GM12892 (cell line): ENCODE measurements around the gene ANKRD23.
"Not testable (repeated sequence)": the region's sequence is repeated elsewhere in the genome, so short reads cannot be mapped to it uniquely, and the experiment has no call there.

Source experiments
- DNase-seq: peaks from one replicate; pipeline ENCODE4 v3.0.0; 2011; ENCODE audit not compliant: insufficient read length
- FAIRE-seq: peaks from 2 replicates; lab custom pipeline; 2011; peaks lifted over from hg19 to GRCh38; lab: Jason Lieb, UNC
- POLR2A ChIP-seq: IDR thresholded peaks from 2 replicates; pipeline ENCODE4 v1.6.1; 2011; ENCODE audit warnings: low read depth, low read length, control low read depth
- POLR2AphosphoS5 ChIP-seq: IDR thresholded peaks from 2 replicates; pipeline ENCODE4 v1.6.1; 2011; ENCODE audit warnings: low read depth, low read length, control low read depth
- TAF1 ChIP-seq: IDR thresholded peaks from 2 replicates; pipeline ENCODE4 v1.6.1; 2011; ENCODE audit warnings: low read depth, mild to moderate bottlenecking, control low read depth, low read length, borderline replicate concordance

ANKRD23 gene

GRCh38 chr2:96866986-96867755 is 23.4 kb upstream of the ANKRD23 start:
- DNase-seq (no peak), FAIRE-seq (no peak)
- no peak; the same call in 1 of the 2 replicates for TF ChIP-seq POLR2A
- 0 out of 2 replicates have a peak, but pooled peaks have one; percentile 18 for TF ChIP-seq POLR2AphosphoS5
- TF ChIP-seq TAF1 = no peak

DNA sequence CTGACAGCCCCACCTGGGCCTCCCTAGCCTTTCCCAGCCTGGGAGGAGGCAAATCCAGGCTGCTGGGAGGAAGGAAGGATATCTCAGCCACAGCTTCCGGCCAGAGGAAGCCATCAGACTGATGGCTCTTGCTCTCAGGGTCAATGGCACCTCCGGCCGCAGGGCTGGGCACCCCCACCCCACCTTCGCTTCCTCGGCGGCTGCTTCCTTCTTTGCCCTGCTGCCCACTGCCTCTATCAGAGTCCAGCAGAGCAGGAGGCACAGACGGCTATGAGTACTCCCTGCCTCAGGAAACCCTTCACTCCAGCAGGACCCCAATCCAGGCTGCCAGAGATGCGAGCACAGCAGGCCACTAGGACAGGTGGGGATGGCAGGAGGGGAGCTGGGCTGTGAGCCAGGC is 22.8 kb upstream of the ANKRD23 start:
- no peak for DNase-seq
- TF ChIP-seq TAF1 = no peak
- 0 out of 2 replicates have a peak, but pooled peaks have one; percentile 24 for TF ChIP-seq POLR2A
- TF ChIP-seq POLR2AphosphoS5 = no peak
- FAIRE-seq = no peak

GRCh38 chr2:96866149-96866548 is 22.3 kb upstream of the ANKRD23 start:
- DNase-seq = no peak
- no peak for TF ChIP-seq POLR2AphosphoS5
- FAIRE-seq = no peak

DNA sequence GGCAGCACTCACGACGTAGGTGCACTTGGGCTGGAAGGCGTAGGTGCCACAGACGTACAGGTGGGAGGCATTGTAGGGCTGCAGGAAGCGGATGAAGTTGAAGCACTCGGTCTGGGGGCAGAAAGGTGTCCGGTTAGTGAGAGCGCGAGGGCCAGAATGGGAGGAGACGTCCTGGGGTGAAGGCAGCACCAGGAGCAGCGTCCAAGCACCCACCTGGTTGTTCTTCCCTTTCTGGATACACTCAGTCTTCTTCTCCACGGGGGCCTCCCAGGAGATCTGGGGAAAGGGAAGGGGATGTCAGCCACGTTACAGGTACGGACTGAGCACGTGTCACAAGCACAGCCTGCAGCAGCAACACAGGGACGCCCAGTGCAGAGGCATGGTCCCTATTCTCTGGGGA is 21.8 kb upstream of the ANKRD23 start:
- FAIRE-seq = no peak
- no peak for TF ChIP-seq TAF1
- TF ChIP-seq POLR2A = no peak
- DNase-seq = no peak

DNA sequence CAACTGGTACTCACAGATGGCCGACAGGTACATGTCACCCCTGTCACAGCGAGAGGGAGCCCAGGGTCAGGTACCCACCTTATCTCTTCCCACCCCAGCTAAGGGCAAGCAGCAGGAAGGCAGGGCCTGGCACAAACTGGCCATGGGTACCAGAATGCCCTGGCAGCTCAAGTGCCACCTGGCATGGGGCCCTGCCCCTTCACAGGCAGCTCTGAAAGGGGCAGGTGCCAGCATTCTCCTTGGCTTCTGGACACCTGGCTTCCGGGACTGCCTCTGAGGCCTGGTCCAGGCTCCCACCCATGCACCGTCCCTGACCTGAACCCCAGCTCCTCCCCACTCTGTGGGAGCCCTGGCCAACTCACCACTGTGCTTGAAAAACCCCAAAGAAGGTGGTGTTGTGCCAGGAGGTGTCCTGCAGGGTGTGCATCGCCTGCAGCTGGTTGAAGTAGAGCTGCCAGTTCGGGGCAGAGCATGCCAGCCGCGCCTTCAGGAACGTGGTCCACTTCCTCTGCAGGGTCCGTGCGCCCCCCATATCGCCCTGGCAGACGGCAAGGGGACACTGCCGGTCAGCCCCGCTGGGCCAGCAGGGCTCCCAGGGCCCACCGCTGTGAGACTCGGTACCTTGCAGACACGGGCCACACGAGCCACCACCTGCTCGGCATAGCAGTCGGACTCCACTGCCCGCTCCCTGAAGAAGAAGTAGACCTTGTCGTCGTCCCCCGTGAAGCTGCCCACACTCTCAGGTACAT is 20.7 kb upstream of the ANKRD23 start:
- FAIRE-seq = no peak
- no peak for DNase-seq
- TF ChIP-seq POLR2A (no peak), POLR2AphosphoS5 (no peak), TAF1 (no peak)

- FAIRE-seq (no peak), DNase-seq (no peak)
- no peak for TF ChIP-seq POLR2AphosphoS5
- no peak for TF ChIP-seq POLR2A
- no peak for TF ChIP-seq TAF1
Measured at GRCh38 chr2:96863575-96864342, 19.9 kb upstream of the ANKRD23 start.

GRCh38 chr2:96863056-96863455 is 19.2 kb upstream of the ANKRD23 start:
- DNase-seq, FAIRE-seq: not testable (repeated sequence)

GRCh38 chr2:96861074-96861473 is 17.3 kb upstream of the ANKRD23 start:
- TF ChIP-seq POLR2AphosphoS5 (no peak), POLR2A (no peak), TAF1 (no peak)
- DNase-seq = no peak
- no peak for FAIRE-seq

DNA sequence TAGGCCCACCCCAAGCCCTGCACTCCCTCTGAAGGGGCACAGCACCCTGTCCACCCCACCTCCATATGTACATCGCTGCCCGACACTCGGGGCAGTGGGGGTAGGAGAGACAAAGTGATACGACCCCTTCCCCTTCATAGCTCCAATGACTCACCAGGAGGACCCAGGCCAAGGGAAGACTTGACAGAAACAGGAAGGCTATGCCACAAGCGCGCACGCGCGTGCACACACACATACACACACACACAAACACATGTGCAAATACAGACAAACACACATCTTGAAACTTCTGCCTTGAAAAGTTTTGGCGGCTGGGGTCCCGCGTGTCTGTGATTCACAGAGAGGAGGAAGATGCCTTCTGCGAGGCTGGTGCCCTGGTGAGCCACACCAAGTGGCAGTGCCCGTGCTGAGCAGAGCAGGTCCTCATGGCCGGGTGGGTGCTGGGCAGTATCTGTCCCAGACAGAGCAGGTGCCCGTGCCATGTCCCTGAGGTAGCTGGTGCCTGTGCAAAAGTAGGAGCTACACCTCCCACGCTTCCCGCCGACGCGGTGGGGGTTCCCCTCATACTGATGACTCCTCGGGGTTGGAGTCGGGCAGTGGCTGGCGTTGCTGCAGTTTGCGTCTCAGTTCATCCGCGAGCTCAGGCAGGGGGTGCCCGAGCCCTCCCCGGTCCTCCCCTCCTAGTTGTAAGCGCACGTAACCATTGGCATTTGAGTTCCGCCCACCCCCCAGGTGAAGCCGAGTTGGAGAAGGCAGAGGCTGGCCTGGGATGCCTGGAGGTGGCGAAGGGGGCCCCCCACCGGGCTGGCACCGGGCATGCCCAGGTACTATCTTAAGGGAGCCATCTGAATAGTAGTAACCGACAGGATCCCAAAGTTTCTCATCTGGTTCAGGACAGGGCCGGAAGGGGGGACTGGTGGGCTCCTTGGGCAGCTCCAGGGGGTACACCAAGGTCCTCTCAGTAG is 16.5 kb upstream of the ANKRD23 start:
- TF ChIP-seq TAF1 (no peak), POLR2A (no peak), POLR2AphosphoS5 (no peak)
- FAIRE-seq (no peak), DNase-seq (no peak)

DNA sequence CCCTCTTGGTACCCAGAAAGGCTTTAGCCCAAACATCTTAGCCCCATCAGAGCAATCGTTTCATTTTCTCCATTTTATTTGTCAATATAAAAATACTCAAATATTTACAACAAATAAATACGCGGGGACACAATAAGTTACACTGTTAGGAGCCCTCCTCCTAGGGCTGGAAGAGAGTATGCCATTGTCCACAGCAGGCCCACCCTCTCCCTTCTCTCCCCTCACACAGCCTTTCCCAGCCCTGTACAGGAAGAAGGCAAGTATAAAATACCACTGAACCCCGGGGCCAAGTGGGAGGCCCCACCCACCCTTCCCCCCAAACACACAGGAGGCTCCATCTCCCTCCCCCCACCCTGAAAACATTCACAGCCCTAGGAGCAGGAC is 15.9 kb upstream of the ANKRD23 start:
- FAIRE-seq (no peak), DNase-seq (no peak)
- no peak for TF ChIP-seq TAF1
- no peak for TF ChIP-seq POLR2A
- no peak for TF ChIP-seq POLR2AphosphoS5

DNA sequence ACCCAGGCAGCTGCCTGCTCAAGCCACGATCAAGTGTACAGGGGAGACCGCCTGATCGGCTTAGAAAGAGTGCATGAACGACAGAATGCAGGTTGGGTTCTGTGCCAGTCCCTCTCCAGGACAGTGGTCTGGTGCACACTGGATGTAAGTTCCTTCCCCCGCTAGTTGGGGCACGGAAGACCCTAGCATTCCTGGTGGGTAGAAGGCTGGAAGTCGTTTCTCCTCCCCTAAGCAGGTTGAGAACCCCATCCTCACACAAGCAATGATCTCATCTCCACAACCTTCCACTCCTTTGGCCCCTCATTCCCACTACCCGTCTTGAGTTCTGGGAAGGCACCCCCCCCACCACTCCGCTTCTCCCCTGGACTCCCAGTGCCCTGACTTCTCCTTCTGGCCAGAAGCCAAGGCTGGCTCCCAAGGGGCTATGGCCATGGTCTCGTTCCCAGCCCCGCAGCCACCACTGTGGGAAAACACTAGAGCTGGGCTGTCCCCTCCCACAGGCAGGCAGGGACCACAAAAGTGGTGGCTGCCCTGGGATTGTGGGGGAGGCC is 15.4 kb upstream of the ANKRD23 start:
- DNase-seq = no peak
- FAIRE-seq = no peak

More for the DNA sequence above, 15.4 kb upstream of the ANKRD23 start:
- no peak for TF ChIP-seq TAF1
- TF ChIP-seq POLR2A = no peak; the same call in 1 of the 2 replicates
- TF ChIP-seq POLR2AphosphoS5 = peak; percentile 65; the same call in 1 of the 2 replicates
